Stimulated activated CD4-positive, alpha-beta T cell treated with anti-CD3 and anti-CD28 coated beads, Interleukin-2, amount 100 ng/mL, for 48 hours (primary cell): ENCODE measurements around the gene HELQ.
"Not testable (repeated sequence)": the region's sequence is repeated elsewhere in the genome, so short reads cannot be mapped to it uniquely, and the experiment has no call there.

Source experiments
- DNase-seq, 2 donors: peaks; one replicate each; pipeline ENCODE4 v3.0.0-alpha.2; 2020

The HELQ gene

DNA sequence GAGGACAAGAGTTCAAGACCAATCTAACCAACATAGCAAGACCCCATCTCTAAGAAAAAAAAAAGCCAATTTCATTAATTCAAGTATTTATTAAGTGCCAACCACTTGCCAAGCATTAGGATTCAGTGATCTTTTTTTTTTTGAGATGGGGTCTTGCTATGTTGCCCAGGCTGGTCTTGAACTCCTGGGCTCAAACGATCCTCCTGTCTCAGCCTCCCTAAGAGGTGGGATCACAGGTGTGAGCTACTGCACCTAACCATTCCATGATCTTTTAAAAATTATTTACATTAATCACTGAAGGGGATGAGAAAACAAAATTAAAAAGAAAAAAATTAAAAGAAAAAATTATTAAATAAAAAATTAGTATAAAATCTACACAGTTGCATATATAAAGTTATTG, 24.4 kb downstream of the HELQ start:
- no peak for DNase-seq

DNA sequence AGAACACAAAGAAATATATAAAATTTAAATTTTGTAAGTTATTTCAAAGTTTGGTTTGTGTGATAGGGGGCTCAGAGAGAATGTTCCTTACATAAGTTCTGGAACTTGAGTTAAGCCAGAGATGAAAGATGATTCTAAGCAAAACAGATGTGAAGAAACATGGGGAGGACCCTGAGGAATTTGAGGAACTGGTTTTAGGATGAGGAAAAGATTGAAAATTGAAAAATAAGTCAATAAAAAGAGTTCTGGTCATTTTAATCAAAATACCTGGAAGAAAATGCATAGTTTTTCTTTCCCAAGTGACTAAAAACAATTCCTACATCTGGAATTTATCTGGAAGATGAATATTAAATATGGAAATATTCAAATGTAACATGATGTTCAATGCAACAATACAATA, 37.4 kb downstream of the HELQ start:
- DNase-seq, result no peak

DNA sequence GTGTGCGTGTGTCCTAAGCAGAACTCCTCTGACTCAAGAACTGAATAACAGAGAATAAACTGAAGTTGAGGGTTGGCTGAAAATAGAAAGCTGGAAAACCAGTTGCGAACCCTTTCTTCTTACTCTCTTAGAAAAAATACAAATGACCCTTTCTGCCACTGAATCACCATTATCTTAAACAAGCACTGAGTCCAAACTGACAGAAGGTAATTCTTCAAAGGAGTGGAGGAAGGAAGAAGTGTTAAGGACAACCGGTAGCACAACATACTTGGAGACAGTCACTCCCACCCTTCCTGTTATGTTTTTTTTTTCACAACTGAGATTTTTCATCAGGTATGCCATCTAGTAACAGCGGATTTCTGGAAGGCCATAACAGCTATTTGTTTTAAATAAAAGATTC, 38.1 kb downstream of the HELQ start:
- DNase-seq, result no peak

DNA sequence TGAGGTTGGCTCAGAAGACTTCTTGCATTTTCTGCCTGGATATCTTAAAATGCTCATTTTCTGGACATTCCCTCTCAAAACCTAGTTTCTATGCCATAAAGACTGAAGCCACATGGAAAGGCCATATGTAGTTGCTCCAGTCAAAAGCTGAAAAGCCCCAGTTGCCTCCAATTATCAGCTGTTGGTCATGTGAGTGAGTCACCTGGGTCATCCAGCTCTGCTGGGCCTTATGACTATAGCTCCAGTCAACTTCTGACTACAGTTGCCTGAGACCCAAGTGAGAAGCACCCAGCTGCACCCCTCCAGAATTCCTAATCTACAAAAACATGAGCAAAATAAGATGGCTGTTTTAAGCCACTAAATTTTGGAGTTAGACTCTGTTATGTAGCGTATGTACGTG, 41.9 kb downstream of the HELQ start:
- no peak for DNase-seq

DNA sequence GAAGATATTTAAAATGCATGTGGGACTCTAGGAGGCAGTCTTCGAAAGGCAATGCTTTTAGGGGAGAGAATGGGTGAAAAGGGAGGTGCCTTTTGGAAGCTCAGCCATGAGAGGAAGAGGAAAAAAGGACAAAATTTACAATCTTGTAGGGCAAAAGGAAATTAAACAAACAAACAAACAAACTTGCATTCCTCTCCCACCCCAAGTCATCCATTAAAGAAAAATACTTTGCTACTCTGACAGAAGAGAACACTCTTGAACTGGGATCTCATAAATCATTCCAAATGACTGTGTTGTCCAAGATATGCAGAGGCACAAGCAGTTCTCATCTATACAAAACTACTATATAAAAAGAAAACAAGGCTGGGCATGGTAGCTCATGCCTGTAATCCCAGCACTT, 46.7 kb downstream of the HELQ start:
- no peak for DNase-seq

DNA sequence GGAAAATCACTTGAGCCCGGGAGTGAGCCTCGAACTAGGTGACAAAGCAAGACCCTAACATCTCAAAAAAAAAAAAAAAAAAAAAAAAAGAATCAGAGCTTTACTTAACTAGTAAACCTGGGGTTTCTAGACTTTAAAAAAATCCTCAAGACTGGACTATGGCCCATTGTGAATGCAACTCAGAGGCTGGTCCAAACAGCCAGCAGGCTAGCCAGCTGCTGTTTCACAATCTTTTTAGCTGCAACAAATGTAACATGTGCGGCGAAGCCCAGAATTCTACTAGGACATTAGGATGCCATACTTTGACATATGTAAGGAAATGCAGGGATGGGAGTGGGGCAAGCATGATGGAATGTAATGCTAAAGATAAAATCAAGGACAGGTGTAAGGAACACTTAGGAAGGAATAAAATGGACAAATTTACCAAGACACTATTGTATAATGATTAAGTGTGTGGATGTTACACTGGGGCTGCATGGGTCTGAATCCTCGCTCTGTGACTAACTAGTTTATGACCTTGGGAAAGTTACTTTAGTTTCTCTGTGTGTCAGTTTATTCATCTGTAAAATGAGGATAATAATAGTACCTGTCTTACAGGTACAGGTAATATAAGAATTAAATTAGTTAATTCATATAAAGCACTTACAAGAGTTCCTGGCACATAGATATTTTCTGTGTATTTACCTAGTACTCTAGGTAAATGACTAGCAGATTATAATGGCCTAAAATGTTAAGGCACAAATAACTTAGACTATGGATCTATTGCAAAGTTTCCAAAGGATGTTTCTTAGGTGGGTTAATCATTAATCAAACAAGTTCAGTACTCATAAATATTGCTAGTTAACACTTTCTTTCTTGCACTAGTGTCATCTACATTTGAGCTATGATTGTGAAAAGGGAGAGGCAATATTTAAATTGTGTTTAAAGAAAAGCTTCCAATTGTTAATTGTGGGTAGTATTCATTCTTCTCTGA, 49.5 kb downstream of the HELQ start:
- DNase-seq, result no peak

DNA sequence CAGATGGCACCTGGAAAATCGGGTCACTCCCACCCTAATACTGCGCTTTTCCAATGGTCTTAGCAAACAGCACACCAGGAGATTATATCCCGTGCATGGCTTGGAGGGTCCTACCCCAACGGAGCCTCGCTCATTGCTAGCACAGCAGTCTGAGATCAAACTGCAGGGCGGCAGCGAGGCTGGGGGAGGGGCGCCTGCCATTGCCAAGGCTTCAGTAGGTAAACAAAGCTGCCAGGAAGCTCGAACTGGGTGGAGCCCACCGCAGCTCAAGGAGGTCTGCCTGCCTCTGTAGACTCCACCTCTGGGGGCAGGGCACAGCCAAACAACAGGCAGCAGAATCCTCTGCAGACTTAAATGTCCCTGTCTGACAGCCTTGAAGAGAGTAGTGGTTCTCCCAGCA, 57.5 kb downstream of the HELQ start:
- not testable (repeated sequence) for DNase-seq

DNA sequence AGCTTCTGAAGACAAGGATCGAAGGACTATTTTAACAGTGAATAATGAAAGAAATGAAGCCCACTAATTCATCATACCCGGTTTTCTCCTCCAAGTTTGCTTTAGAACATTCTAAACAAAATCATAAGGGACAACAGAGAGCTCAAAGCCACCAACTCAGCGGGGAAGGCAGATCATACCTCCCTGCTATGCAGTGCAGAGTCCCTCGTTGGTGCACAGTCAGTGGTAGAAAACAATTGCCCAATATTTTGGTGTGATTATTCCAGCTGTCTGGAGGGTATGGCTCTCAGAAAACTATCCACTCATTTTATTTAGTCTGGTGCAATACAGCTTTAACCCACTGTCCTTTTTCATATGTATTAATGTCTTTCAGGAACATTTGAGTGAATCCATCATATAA, 61.7 kb downstream of the HELQ start:
- no peak for DNase-seq

DNA sequence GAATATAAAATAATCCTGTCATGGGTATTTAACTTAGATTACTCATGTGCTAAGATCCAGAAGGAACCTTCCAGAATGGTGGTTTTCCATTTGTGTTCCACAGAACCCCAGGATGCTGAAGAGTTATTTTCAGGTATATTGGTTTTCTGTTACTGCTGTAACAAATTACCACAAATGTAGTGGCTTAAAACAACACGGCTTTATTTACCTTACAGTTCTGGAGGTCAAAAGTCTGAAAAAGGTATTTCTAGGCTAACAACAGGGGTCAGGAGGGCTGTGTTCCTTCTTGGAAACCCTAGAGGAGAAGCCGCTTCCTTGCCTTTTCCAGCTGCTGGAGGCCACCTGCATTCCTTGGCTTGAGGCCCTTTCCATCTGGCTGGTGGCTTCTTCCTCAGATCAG, 63.1 kb downstream of the HELQ start:
- no peak for DNase-seq

DNA sequence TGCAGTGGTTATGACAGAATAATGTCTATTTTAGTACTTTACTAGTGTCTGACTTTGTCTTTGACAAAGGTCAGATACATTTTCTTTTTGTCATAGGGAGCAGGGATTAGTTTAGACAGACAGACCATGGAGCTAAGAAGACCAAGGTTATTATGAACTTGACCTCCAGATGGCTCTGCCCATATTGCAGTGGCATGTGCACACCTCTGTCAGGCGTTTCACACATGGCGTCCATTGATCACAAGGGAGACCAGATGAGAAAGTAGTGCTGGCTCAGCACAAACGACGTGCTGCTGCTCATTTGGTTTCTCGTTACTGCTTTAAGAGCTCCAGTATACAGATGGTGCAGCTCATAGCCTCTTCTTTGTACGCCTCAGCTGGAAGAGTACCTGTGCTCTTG, 64.7 kb downstream of the HELQ start:
- no peak for DNase-seq

DNA sequence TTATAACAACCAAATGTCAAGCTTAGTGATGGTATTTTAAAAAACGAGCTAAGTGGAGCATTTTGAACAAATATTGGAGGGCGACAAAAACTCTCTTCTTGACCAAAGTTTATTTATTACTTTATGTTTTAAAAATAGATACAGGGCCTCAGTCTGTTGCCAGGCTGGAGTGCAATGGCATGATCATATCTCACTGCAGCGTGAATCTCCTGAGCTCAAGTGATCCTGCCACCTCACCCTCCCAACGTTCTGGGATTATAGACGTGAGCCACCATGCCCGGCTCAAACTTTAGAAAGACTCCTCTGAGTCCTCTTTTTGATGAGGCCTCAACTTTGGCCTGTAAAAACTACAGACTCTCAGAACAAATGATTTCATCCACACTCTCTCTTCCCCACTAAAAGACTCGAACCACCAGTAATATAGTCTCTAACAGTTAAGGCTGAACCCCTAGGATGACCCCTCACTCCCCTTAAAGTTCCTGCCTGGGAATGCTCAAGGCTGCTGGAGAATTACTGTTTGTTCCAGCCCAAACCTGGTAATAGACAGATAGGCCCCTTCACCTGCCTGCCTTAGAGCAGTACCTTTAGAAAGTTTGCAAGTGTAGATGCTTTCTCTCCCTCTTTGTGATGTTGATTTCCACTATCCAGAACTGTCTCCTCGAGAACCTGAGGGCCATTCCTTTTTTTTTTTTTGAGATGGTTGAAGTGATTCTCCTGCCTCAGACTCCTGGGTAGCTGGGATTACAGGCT, 65.7 kb downstream of the HELQ start:
- no peak for DNase-seq

DNA sequence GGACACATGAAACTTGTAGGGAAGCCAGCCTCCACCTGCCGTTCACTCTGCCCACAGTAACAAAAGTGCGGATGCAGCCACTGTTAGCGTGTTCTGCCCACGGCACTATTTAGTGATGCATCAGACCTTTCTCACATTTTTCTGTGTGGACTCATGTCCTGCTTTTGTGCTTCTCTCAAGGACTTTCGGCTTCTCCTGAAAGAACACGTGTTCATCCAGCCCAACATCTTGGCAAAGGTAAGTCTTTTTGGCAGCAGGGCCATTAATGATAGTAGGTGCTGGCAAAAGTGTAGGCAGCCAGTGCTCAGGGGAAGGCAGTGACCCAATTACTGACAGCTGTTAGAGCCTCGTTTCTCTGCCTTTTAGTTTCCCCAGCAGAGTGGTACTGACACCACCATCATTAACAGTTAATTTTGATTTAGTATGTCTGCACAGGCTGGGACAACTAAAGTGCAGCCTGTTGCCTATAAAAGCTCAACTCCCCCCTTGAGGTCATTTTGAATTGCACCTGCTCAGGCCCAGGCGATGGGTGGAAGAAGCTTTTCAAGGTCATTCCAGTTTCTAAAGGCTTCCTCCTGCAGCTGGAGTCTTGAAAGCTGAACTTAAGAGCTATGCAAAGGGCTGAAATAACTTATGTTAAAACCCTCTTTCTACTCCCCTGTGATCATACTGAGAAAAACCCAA, 66.4 kb downstream of the HELQ start:
- DNase-seq, result no peak

DNA sequence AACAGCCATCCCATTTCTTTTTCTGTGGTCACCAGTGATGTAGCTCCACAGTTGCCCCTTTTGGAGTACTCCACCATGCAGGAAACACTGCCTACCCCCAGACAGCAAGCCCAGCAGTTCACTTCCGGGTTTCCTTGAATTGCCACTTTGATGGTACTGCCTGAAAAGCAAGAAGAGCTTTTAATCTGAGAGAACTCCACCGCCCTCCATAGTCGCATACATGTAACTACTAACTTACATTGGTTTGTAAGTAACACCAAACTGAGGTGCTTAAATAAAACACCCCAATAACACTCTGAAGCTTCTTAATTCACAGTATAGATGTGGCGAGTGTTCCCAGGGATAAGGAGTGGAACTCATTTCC, 67.3 kb downstream of the HELQ start:
- no peak for DNase-seq

DNA sequence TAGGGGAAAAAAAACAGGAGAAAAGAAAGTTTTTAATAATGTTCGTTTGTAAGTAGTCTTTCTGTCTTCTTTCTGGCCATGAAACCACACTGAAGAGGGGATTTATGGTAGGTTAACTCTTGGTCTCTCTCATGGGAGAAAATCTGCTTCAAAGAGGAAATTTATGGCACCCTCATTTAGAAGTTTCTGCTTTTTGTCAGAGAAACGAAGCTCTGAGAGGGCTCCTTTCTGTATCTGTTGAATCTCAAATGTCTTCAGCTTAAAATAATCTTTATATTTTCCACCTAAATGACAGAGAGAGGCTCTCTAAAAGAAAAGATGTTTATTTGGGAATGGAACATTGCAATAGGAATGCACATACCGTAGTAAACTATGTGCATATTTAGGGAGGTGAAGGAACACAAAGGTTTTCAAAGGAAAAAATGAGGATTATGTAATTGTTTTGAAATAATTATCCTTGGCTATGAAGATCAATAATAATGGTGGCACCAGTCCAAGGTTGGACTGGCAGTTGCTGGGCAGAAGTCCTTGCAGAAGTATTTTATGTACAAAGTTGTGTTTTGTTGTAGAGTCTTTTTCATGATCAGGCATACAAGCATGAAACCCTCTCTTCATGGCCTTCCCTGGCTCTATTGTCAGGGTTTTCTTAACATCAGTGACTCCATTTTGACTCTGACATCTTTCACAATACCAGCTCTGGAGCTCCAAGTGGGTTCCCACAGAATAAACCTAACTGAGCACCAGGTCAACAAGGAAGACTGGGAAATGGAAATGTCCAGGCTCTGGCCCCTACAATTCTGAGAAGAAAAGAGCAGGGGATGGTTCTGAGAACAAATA, 67.9 kb downstream of the HELQ start:
- DNase-seq, result no peak

DNA sequence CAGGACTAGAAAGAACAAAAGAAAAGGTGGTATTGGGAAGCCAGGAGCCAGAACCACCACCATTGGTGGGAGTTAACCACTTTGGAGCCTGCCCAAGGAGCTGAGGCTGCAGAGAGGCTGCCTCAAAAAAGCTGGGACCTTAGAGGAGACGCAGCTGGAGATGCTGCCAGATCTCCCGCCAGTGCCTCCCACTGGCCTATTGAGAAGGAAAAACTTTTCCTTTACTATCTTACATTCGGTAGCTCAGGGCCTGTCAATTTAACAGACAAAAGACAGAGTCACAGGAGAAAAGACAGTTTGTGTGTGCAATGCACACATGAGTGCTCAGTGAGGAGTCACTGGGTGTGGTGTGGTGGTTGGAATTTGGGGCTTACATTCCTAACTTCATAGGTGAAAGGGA, 68.6 kb downstream of the HELQ start:
- no peak for DNase-seq

DNA sequence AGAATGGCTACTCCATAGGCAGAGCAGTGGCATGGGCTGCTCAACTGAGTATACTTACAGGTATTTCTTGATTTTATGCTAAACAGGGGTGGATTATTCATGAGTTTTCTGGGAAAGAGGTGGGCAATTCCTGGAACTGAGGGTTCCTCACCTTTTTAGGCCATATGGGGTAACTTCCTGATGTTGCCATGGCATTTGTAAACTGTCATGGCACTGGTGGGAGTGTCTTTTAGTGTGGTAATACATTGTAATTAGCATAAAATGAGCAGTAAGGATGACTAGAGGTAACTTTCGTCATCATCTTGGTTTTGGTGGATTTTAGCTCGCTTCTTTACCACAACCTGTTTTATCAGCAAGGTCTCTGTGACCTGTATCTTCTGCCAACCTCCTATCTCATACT, 72.8 kb downstream of the HELQ start:
- no peak for DNase-seq

DNA sequence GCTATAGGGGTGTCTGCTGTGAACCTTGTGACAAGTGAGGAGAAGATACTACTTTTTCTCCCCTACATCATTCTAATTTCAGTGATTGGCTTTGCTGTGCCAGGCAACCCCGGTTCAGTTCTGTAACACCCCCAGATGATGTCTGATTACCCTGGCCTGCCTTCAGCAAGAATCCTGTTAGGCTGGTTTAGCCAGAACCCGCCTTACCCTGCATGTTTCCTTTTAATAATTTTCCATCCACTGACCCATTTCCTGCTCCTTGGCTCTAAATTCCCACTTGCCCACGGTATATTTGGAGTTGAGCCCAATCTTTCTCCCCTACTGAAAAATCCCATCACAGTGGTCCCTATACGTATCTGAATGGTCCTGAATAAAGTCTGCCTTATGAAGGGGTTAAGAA, 74.5 kb downstream of the HELQ start:
- DNase-seq, result no peak

DNA sequence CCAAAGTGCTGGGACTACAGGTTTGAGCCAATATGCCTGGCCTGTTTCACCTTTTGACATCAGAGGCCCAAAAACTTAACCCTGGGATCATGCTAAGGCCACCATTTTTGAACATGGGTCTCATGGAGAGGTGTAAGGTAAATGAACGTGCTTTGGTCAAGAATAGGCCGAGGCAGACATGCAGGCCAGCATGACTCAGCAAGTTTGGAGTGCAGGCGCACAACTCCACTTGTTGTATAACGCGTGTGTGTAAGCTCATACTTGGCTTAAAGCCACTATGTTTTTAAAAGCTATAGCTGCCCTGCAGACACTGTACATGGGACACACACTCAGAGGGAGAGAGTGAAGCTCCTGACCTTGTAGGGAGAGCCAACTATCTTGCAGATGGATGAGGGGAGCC, 77.2 kb downstream of the HELQ start:
- no peak for DNase-seq

DNA sequence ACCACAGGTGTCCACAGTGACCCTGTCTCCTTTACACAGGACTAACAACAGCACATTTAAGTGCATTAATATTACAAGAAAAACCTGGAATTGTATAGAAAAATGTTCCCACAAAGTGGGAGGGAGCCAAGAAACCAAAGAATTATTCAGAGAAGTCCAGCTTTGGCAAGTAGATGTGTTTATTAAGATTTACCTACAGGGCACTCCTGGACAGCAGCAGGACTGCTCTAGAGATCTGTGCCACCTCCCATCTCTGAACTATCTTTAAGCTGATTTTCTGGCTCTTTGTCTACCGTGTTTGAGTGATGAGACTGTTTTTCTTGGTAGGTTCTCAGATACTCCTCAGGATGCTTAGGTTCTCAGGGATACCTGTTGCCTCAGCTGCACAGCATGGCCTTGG, 82.7 kb downstream of the HELQ start:
- DNase-seq, result no peak

DNA sequence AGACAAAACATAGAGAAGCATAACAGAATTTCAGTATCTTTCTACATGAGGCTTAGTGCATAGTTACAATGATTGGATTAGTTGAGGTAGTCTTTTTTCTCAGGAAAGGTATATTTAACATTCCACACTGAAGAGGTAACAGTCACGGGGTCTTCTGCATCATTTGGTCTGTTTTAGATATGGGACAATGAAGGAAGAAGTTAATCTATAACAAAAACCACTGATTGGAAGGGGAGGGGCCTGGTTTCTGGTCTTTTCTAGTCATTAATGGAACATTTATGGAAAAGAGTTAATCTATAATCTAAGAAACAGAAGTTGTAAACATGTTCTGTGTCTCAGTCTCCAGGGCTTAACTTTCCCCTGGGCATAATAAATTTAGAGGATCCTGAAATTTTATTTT, 83.7 kb downstream of the HELQ start:
- no peak for DNase-seq

DNA sequence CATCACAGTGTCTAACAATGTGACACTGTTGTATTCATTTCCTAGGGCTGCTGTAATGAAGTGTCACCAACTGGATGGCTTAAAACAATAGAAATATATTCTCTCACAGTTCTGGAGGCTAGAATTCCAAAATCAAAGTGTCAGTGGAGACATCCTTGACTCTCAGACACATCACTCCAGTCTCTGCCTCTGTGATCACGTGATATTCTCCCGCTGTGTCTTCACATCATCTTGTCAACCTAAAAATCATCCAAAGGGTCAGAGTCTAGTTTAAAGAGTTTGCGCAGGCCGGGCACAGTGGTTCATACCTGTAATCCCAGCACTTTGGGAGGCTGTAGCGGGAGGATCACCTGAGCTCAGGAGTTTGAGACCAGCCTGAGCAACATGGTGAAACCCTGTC, 84.4 kb downstream of the HELQ start:
- DNase-seq, result no peak

DNA sequence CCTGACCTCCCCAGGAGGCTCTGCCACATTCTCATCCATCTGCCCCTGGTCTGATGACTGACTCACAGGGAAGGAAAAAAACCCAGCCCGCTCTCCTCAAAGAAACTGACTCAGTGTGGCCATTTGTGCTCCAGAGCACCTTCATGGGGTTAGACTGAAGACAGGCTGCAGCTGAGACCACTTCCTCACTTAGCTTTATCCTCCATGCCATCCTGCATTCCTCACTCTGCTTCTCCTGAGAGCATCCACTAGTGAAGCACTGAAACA, 85.0 kb downstream of the HELQ start:
- no peak for DNase-seq
